CD14-positive monocyte (primary cell): ENCODE results near the gene BCL2. TPM values are rescaled to one million over a fixed set of nuclear protein-coding genes. Genes with fewer than 3 reads are reported as not detected.

Experiments used
- DNase-seq, 3 donors: peaks; one replicate each; pipeline ENCODE4 v3.0.0-alpha.2; 2011 to 2022
- H2AFZ ChIP-seq: 2 replicates; pipeline ENCODE4 v1.6.0; 2012; ENCODE audit warnings: mild to moderate bottlenecking, low read depth, low read length, inconsistent platforms; ENCODE audit not compliant: insufficient read depth, poor library complexity, severe bottlenecking
- H3K27ac ChIP-seq, 2 donors: 1 replicate in 1 of 2; 2 replicates in 1 of 2; pipeline ENCODE4 v1.5.1; 2012 to 2013; ENCODE audit warnings: low read length in 2 of 2, control low read depth in 1 of 2, inconsistent platforms in 1 of 2, low read depth in 1 of 2, mild to moderate bottlenecking in 1 of 2
- H3K27me3 ChIP-seq, 2 donors: one replicate each; pipeline versions ENCODE4 v1.6.0 to v1.6.1; 2011 to 2013; ENCODE audit warnings: low read length in 2 of 2; ENCODE audit not compliant: control insufficient read depth in 2 of 2, insufficient read depth in 2 of 2
- H3K36me3 ChIP-seq, 2 donors: replicated peaks in 1 of 2; 1 replicate in 1 of 2; 2 replicates in 1 of 2; pipeline versions ENCODE4 v1.5.1 to v1.6.1; 2012 to 2013; ENCODE audit warnings: low read length in 2 of 2, control low read depth in 1 of 2, inconsistent platforms in 1 of 2, mild to moderate bottlenecking in 1 of 2; ENCODE audit not compliant: insufficient read depth in 2 of 2, control insufficient read depth in 1 of 2
- H3K4me1 ChIP-seq, 2 donors: 1 replicate in 1 of 2; 2 replicates in 1 of 2; pipeline versions ENCODE4 v1.5.1 to v1.6.1; 2012 to 2013; ENCODE audit warnings: low read length in 2 of 2, control low read depth in 1 of 2, inconsistent platforms in 1 of 2, mild to moderate bottlenecking in 1 of 2, moderate library complexity in 1 of 2; ENCODE audit not compliant: insufficient read depth in 2 of 2, control insufficient read depth in 1 of 2
- H3K4me2 ChIP-seq: replicated peaks from 2 replicates; pipeline ENCODE3; 2012; ENCODE audit warnings: low read length, moderate library complexity, mild to moderate bottlenecking; ENCODE audit not compliant: poor library complexity, severe bottlenecking; ENCODE audit errors: extremely low read depth
- H3K4me3 ChIP-seq, 3 experiments: fragments of 200-600 bp in 1 of 3; sonication (generic) in 1 of 3; replicated peaks in 1 of 3; 1 replicate in 2 of 3; 2 replicates in 1 of 3; pipeline ENCODE4 v1.5.1; 2011 to 2013; ENCODE audit warnings: low read length in 3 of 3, mild to moderate bottlenecking in 3 of 3, control low read depth in 2 of 3, low read depth in 2 of 3, inconsistent platforms in 1 of 3, moderate library complexity in 1 of 3
- H3K79me2 ChIP-seq: 2 replicates; pipeline ENCODE4 v1.6.0; 2012; ENCODE audit warnings: mild to moderate bottlenecking, control low read depth, inconsistent platforms, low read length, moderate library complexity; ENCODE audit not compliant: insufficient read depth
- H3K9ac ChIP-seq: 2 replicates; pipeline ENCODE4 v1.6.0; 2017; ENCODE audit warnings: low read length, mild to moderate bottlenecking; ENCODE audit not compliant: insufficient read depth, poor library complexity, severe bottlenecking
- H3K9me3 ChIP-seq, 2 donors: replicated peaks in 1 of 2; 1 replicate in 1 of 2; 2 replicates in 1 of 2; pipeline versions ENCODE4 v1.5.1 to v1.6.1; 2012 to 2013; ENCODE audit warnings: low read length in 2 of 2, control low read depth in 1 of 2; ENCODE audit not compliant: control insufficient read depth in 1 of 2, insufficient read depth in 1 of 2
- H4K20me1 ChIP-seq: 2 replicates; pipeline ENCODE4 v1.6.0; 2012; ENCODE audit warnings: mild to moderate bottlenecking, low read length, control low read depth, moderate library complexity; ENCODE audit not compliant: insufficient read depth
- H3K27ac Mint-ChIP-seq, 7 donors: one replicate each; pipeline ENCODE4 v1.8.0; 2020; ENCODE audit warnings: mild to moderate bottlenecking in 7 of 7, mixed read lengths in 7 of 7, moderate library complexity in 6 of 7, inconsistent platforms in 2 of 7
- H3K27me3 Mint-ChIP-seq, 3 donors: one replicate each; pipeline ENCODE4 v1.8.0; 2021 to 2022; ENCODE audit warnings: low read depth in 3 of 3, mild to moderate bottlenecking in 3 of 3, mixed read lengths in 3 of 3, moderate library complexity in 3 of 3, inconsistent platforms in 1 of 3
- H3K36me3 Mint-ChIP-seq, 2 donors: one replicate each; pipeline ENCODE4 v1.8.0; 2020; ENCODE audit warnings: mixed read lengths in 2 of 2, inconsistent platforms in 1 of 2, mild to moderate bottlenecking in 1 of 2
- H3K4me1 Mint-ChIP-seq: one replicate; pipeline ENCODE4 v1.8.0; 2020; ENCODE audit warnings: mild to moderate bottlenecking, mixed read lengths
- H3K4me3 Mint-ChIP-seq, 2 donors: one replicate each; pipeline ENCODE4 v1.8.0; 2020; ENCODE audit warnings: mild to moderate bottlenecking in 2 of 2, mixed read lengths in 2 of 2, moderate library complexity in 1 of 2
- H3K9me3 Mint-ChIP-seq, 7 donors: one replicate each; pipeline ENCODE4 v1.8.0; 2020 to 2022; ENCODE audit warnings: mixed read lengths in 7 of 7, mild to moderate bottlenecking in 6 of 7, moderate library complexity in 6 of 7, inconsistent platforms in 2 of 7
- CTCF ChIP-seq: fragments of 200-600 bp; IDR thresholded peaks from one replicate; pipeline ENCODE4 v1.8.0; 2022; ENCODE audit warnings: antibody characterized with exemption, mild to moderate bottlenecking
- WGBS: methylation state at CpG from one replicate; pipeline ENCODE4 v1.1.5; 2013; ENCODE audit warnings: missing lambda C conversion rate; ENCODE audit not compliant: insufficient coverage; 5-methylcytosine and 5-hydroxymethylcytosine counted together
- intact Hi-C, 2 donors: fragments of 100-400 bp; cut with micrococcal nuclease; formaldehyde crosslinking; loops; one replicate each; pipeline versions ENCODE4 v1.15.0 to v1.15.1; 2023
- polyA plus RNA-seq, 3 donors: library from polyadenylated mRNA; depleted of rRNA in 1 of 3; unstranded in 2 of 3; stranded (reverse) in 1 of 3; fragments of 300-500 nt in 2 of 3; fragments of >200 nt in 1 of 3; fragmentation: Illumina TruSeq in 2 of 3; gene quantifications; 1 replicate in 2 of 3; 2 replicates in 1 of 3; pipeline ENCODE4 v1.2.3, GENCODE V29; 2012 to 2021

The BCL2 gene
- polyA plus RNA-seq, 3 donors, result 0.58 to 2.5 (median 1.1) TPM

- Mint-ChIP-seq H3K9me3 (no peaks in the 10 kb centered on the region), H3K27me3 (peaks cover 0 to 4% (median 0%) of the 10 kb centered on the region in 3 donors), H3K4me1 (peaks cover 26% of the 10 kb centered on the region), H3K27ac (no peak overlapping the region), H3K4me3 (no peak overlapping the region), H3K36me3 (no peaks in the 10 kb centered on the region)
- WGBS, result 96% methylated on average over 5 of the region's 7 CpGs
- H3K4me2 ChIP-seq, result no peak overlapping the region
- H3K9ac ChIP-seq, result no peak overlapping the region
- intact Hi-C loops, result no loop called here
- no peaks in the 10 kb centered on the region for H3K9me3 ChIP-seq
- no peak overlapping the region for H3K27ac ChIP-seq
- no peak for TF ChIP-seq CTCF
- no peak for DNase-seq
- H3K79me2 ChIP-seq, result no peaks in the 10 kb centered on the region
- no peaks in the 10 kb centered on the region for H4K20me1 ChIP-seq
- H3K36me3 ChIP-seq, result no peaks in the 10 kb centered on the region
- H3K4me3 ChIP-seq, result no peak overlapping the region
- no peaks in the 10 kb centered on the region for H3K27me3 ChIP-seq
- H3K4me1 ChIP-seq, result peaks cover 19 to 20% of the 10 kb centered on the region in 2 donors
- H2AFZ ChIP-seq, result no peak overlapping the region
Measured at GRCh38 chr18:63146828-63147409, 172.7 kb downstream of the BCL2 start.

GRCh38 chr18:63145851-63146555, 173.6 kb downstream of the BCL2 start:
- Mint-ChIP-seq H3K27me3 (peaks cover 0 to 4% (median 0%) of the 10 kb centered on the region in 3 donors), H3K4me1 (peaks cover 36% of the 10 kb centered on the region), H3K4me3 (no peak overlapping the region), H3K9me3 (no peaks in the 10 kb centered on the region), H3K36me3 (peaks cover 0 to 4% of the 10 kb centered on the region in 2 donors), H3K27ac (no peak overlapping the region)
- no peak overlapping the region for H3K4me2 ChIP-seq
- peaks cover 27 to 28% of the 10 kb centered on the region in 2 donors for H3K4me1 ChIP-seq
- H3K9ac ChIP-seq, result no peak overlapping the region
- intact Hi-C loops, result no loop called here
- H3K9me3 ChIP-seq, result no peaks in the 10 kb centered on the region
- H4K20me1 ChIP-seq, result no peaks in the 10 kb centered on the region
- TF ChIP-seq CTCF, result no peak
- 97% methylated on average over 15 of the region's 18 CpGs for WGBS
- no peak for DNase-seq
- H3K36me3 ChIP-seq, result no peaks in the 10 kb centered on the region
- no peak overlapping the region for H3K4me3 ChIP-seq
- H2AFZ ChIP-seq, result no peak overlapping the region
- H3K27ac ChIP-seq, result no peak overlapping the region
- peaks cover 5% of the 10 kb centered on the region for H3K79me2 ChIP-seq
- no peaks in the 10 kb centered on the region for H3K27me3 ChIP-seq
